Measurements from ENCODE around the gene EIF3B.
"Not testable (repeated sequence)": the region's sequence is repeated elsewhere in the genome, so short reads cannot be mapped to it uniquely, and the experiment has no call there.

The EIF3B gene

DNA sequence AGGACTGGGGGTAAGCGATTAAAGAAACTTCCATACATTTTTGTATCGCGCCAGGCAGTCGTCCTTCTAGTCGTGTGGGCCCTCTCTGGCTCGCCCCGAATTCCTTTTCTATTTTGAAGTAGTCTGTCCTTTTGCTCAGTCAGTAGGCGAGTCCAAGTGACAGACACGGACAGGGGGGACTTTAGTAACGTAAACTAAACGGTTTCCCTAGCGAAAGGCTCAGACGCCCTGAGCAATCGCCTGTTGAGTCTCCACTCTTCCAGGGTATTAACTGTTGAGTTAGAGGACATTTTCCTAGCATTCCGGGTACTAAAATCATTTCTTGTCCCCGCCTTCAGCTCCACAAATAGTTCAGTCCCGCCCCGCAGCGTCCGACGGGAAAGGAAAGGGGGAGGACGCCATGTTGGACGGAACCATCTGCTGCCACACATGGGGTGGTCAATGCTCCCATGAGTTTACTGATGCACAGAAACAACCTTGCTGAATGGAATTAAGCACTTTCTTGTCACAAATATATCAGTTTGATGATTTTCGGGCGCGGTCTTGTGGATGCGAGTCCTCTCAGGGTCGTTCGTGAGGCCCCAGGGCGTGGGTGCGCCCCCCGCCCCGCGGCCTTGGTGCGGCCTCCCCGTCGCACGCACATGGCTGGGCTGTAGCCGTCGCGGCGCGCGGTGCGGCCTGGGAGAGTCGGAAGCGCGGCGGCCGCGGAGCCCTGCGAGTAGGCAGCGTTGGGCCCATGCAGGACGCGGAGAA, at the start of gene EIF3B:
TSS of gene EIF3B (plus strand) at position 642 of the 753 bp plus-strand sequence. CDS start at position 737, 95 bp downstream.
- peak; percentile 73 to 95 (median 87) for DNase-seq
- intact Hi-C loops (cut with DNase I), result loop anchor here (10.0 kb wide), 3 partner anchors 110 to 780 kb away; partner anchors contain the start of genes MRM2, NUDT1 and PSMG3

DNA sequence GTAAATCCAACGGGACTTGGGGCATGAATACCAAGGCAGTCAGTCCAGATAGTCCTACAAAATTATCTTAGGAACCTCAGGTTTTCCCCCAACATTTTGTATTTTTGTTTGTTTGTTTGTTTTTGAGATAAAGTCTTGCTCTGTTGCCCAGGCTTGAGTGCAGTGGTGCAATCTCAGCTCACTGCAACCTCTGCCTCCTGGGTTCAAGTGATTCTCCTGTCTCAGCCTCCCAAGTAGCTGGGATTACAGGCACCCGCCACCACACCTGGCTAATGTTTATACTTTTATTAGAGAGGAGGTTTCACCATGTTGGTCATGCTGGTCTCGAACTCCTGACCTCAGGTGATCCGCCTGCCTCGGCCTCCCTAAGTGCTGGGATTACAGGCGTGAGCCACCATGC, 49.4 kb upstream of the EIF3B start:
- intact Hi-C loops (cut with DNase I); DNase-seq: not testable (repeated sequence)

DNA sequence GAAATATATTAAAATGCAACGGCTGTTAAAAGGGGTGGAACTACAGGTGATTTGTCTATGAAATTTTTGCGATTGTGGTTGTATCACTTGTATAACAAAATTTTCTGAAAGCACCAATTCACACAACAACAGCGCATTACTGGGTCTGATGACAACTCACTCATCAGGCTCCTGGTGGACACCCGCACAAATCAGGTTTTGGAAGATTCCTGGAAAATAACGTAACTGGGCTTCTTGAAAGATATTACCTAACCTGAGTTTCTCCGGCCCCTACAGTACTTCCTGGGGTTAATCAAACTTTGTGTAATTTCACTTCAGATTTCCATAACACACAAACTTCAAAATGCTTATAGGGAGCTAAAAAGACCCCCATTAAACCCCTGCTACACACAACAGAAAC, 47.9 kb upstream of the EIF3B start:
- no peak for DNase-seq
- intact Hi-C loops (cut with DNase I), result no loop called here

DNA sequence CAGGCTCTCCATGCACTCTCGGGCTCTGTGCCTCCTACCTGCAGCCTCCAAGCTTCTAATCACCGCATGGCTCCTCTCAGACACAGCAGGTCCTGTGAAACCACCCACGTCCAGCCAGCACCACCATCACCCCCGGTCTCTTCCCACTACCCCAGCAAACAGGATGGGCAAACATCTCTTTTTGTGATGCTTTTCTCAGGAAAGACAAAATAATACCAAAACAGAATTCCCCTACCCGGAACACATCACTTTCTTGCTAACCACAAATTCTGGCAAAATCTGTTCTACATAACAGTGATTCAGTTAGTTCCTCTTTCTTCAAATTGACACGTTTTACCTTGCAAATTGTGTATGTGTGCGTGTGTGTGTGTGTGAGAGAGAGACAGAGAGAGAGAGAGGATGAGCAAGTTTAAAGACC, 46.9 kb upstream of the EIF3B start:
- no peak for DNase-seq
- intact Hi-C loops (cut with DNase I), result no loop called here

DNA sequence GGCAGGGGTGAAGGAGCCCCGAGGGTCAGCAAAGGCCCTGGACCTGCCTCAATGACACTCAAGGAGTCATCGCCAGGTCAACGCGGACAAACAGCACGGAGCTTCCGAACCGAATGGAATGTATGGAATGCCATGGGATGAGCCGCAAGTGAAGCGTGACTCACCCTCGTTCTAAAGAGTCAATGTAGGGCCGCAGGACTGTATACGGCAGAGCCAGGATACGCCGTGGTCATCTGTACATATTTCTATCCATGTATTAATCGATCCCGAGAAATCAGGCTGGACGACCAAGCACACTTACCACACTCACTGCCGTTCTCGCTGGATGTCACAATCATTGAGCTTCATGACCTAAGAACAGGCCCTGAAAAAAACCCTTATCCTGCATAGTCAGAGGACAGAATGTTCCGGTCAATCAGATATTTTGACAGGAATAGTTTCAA, 44.7 kb upstream of the EIF3B start:
- DNase-seq, result no peak
- intact Hi-C loops (cut with DNase I), result no loop called here

DNA sequence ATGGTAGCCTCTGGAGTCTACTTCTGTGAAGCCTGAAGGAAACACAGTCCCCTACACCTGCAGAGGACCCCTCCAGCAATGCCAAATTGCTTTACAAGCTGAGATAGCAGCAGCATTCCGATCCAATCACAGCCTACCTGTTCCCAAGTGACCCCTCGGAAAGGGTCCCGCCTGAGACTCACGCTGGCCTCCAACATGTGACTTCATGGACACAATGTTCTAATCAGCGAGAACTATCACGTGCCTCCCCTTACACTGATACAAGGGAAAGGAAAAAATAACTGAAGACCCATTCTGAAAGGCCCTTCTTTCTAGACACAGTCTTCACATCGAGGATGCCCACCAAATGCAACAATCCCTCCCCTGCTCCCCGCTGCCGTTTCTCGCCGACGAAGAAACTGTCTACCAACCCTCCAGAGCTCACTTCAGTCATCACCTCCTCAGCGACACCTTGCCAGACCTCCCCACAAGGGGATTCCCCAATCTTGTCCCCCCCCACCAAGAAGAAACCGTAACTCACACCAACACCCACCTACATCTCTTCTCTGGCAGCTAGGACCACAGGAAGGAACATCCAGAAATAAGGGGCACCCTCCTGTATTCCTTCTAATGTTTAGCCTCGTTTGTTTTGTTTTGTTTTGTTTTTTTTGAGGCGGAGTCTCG, 42.2 kb upstream of the EIF3B start:
- intact Hi-C loops (cut with DNase I), result no loop called here

DNA sequence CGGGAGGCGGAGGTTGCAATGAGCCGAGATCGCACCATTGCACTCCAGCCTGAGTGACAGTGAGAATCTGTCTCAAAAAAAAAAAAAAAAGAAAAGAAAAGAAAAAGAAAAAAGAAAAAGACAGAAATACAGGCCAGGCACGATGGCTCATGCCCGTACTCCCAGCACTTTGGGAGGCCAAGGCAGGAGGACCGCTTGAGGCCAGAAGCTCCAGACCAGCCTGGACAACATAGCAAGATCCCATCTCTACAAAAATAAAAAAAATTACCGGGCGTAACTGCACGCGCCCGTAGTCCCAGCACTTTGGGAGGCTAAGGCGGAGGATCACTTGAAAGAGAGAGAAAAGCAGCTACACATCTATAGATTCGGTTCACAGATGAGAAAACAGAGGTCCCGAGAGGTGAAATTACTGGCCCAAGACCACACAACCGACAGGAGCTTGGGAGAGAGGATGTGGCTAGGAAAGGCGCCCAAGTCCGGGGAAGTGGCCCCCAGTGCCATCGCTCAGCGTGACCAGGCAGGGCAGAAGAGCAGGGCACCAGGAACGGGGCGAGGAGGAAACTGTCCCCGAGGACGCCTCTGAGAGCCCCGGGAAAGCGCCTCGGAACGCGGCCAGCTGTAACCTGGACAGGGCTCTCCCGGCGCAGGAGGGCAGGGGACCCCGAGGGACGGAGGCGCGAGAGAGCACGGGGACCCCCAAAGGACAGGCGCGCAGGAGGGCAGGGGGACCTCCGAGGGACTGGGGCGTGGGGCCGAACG, 41.0 kb upstream of the EIF3B start:
- peak in 10 of 42 donors; percentile 3 to 36 (median 22) for DNase-seq
- intact Hi-C loops (cut with DNase I), result no loop called here

More for the DNA sequence above, 42.2 kb upstream of the EIF3B start:
- DNase-seq, result no peak

DNA sequence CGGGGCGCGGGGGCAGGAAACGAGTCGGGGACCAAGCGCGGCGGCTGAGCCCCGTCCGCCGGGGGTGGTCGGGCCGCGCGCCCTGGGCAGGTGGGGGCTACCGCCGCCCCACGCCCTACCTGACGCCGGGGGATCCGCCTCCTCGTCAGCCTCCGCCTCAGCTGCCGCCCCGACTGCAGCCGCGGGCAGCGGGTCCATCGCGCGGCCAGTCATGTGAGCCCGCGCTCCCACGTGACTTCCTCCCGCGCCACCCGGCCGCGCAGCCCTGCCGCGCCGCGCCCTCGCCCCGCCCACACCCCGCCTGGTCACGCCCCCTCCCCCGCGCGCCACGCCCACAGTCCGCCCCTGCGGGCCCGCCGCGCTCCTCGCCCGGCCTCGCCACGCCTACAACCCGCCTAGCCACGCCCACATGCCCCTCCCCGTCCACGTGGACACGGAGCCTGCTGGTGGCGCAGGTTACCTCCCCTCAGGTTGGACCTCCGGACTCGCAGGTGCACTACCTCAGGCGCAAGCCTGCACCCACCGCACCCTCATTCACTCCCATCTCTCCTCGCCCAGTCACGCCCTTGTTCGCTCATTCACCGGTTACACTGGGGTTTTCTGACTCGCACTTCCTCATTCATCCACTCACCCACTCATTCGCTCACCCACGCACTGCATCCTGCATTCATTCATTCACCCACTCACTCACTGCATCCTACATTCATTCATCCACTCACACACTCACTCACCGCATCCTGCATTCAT, 40.2 kb upstream of the EIF3B start, which contains the start of gene SNX8:
TSS of gene SNX8 (minus strand) at position 233 of the 747 bp plus-strand sequence. CDS start at position 213, 20 bp downstream.
- DNase-seq, result peak; percentile 75 to 96 (median 89)
- intact Hi-C loops (cut with DNase I), result no loop called here

DNA sequence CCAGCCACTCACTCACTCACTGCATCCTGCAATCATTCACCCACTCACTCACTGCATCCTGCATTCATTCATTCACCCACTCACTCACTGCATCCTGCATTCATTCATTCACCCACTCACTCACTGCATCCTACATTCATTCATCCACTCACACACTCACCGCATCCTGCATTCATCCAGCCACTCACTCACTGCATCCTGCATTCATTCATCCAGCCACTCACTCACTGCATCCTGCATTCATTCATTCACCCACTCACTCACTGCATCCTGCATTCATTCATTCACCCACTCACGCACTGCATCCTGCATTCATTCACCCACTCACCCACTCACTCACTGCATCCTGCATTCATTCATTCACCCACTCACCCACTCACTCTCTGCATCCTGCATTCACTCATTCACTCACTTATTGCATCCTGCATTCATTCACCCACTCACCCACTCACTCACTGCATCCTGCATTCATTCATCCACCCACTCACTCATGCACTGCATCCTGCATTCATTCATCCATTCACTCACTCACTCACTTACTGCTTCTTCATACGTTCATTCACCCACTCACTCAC, 39.6 kb upstream of the EIF3B start:
- DNase-seq, result not testable (repeated sequence)
- intact Hi-C loops (cut with DNase I), result loop anchor here (5.0 kb wide), 1 partner anchor 73 kb away; the partner anchor contains the start of genes MRM2 and NUDT1

DNA sequence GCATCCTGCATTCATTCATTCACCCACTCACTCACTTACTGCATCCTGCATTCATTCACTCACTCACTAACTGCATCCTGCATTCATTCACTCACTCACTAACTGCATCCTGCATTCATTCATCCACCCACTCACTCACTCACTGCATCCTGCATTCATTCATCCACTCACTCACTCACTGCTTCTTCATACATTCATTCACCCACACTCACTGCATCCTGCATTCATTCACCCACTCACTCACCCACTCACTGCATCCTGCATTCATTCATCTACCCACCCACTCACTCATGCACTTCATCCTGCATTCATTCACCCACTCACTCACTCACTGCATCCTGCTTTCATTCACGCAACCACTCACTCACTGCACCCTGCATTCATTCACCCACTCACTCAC, 38.8 kb upstream of the EIF3B start:
- intact Hi-C loops (cut with DNase I), result loop anchor here (5.0 kb wide), 1 partner anchor 73 kb away; the partner anchor contains the start of genes MRM2 and NUDT1
- DNase-seq, result no peak

DNA sequence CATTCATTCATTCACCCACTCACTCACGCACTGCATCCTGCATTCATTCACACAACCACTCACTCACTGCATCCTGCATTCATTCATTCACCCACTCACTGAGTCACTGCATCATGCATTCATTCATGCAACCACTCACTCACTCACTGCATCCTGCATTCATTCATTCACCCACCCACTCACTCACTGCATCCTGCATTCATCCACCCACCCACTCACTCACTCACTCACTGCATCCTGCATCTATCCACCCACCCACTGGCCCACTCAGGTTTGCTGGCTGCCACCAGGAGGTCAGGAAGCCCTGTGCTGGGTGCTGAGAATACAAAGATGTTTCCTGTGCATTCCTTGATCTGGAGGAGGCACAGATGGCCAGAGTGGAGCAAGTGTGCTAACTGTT, 38.0 kb upstream of the EIF3B start:
- intact Hi-C loops (cut with DNase I), result loop anchor here (5.0 kb wide), 1 partner anchor 74 kb away; the partner anchor contains the start of genes MRM2 and NUDT1
- DNase-seq, result no peak

DNA sequence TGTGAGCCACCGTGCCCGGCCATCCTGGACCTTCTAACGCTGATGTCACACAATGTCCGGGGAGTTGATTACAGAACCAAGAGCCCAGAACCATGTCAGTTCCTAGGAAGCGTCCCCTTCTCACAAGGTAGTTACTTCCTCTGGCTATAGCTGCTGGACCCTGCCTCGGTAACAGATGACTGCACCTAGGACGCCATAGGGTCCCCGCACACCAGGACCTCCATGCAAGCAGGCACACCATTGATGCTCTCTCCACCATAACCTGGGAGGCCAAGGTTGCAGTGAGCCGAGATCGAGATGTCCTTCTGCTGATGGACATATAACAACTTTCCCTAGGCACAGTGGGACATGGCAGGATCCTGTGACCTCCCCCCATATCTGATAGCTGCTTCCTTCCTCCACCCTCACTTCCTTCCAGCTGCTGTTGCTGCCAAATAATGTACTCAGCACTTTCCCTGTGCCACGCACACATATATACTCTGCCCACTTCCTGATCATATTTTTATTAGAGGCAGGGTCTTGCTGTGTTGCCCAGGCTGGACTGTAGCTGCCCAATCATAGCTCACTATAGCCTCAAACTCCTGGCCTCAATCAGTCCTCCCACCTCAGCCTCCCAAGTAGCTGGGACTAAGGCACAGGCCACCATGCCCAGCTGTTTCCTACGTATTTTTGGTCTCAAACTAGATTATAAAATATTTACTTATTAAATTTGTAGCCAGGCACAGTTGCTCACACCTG, 36.9 kb upstream of the EIF3B start:
- intact Hi-C loops (cut with DNase I), result loop anchor here (5.0 kb wide), 1 partner anchor 75 kb away; the partner anchor contains the start of genes MRM2 and NUDT1
- DNase-seq, result no peak

DNA sequence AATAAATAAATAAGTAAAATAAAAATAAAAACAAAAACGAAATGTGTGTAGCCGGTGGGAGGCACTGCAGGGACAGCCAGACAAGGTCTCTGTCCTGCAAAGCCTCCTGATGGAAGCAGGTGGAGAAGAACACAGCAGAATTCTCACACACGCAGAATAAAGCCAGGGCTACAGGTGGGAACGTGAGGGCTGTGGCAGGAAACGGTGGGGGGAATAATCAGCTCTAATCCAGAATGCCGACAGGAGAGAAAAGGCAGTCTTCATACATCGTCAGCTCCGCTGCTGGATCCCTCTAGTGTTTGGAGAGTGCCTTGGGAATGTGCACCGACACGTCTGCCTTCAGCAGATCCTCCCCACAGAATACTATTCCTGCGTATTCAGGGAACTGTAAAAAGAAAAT, 33.6 kb upstream of the EIF3B start:
- intact Hi-C loops (cut with DNase I), result no loop called here
- DNase-seq, result peak in 31 of 42 donors; percentile 7 to 74 (median 33)

DNA sequence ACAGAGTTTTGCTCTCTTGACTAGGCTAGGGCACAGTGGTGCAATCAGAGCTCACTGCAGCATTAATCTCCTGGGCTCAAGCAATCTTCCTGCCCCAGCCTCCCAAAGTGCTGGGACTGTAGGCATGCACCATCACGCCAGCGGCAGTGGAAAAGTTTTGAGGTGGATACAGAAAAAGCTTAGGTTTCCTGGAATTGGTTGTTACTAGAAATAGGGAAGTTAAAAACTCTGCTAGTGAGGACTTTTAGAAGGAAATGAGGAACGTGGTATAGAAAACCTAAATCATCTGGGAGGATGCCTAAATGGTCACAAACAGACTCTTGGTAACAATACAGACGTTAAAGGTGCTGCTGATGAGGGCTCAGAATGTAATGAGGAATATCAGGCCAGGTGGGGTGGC, 29.5 kb upstream of the EIF3B start:
- intact Hi-C loops (cut with DNase I), result no loop called here
- no peak for DNase-seq

DNA sequence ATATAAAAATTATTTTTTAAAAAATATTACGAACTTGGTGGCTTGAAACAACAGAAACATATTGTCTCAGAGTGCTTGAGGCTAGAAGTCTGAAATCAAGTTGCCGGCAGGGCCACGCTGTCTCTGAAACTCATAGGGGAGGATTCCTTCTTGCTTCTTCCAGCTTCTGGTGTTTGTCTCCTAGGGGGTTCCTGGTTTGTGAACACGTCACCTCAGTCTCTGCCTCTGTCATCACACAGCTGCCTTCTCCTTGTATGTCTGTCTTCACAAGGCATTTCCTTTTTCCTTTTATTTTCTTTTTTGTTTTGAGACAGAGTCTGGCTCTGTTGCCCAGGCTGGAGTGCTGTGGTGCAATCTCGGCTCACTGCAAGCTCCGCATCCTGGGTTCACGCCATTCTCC, 27.7 kb upstream of the EIF3B start:
- DNase-seq, result no peak
- intact Hi-C loops (cut with DNase I), result no loop called here

DNA sequence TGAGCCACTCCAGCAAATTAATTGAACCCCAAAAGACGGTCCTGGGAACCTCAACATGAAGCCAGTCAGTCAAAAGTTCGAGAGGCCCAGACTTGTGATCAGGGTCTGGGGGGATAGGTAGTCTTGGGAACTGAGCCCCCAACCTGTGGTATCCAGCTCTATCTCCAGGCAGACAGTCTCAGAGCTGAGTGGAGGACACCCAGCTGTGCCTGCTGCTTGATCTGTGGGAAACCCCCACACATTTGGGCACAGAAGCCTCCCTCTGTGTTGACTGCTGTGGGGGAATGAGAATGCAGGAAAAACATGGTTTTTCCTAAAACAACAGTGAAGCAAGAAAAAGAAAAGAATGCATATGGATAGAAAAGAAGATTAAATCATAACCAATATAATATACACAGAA, 24.1 kb upstream of the EIF3B start:
- no peak for DNase-seq
- intact Hi-C loops (cut with DNase I), result no loop called here

DNA sequence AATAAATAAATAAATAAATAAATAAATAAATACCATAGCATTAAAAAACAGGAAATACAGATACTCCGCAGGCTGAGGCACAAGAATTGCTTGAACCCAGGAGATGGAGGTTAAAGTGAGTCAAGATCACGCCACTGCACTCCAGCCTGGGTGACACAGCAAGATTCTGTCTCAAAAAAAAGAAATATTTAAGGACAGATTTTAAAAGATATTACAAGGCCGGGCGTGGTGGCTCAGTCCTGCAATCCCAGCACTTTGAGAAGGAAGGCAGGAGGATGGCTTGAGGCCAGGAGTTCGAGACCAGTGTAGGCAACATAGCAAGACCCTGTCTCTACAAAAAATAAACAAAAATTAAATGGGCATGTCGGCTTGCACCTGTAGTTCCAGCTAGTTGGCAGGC, 22.9 kb upstream of the EIF3B start:
- intact Hi-C loops (cut with DNase I), result no loop called here
- no peak for DNase-seq

All from head of caudate nucleus (tissue), 42 donors.